Effector CD8-positive, alpha-beta T cell (primary cell): ENCODE results near the gene KIFC1.
"Not testable (repeated sequence)": the region's sequence is repeated elsewhere in the genome, so short reads cannot be mapped to it uniquely, and the experiment has no call there.

Experiments
- DNase-seq: peaks from one replicate; lab custom pipeline; 2025; lab: John Stamatoyannopoulos, UW
- total RNA-seq, 4 experiments: gene quantifications; one replicate each; lab custom pipeline; 2026; lab: John Stamatoyannopoulos, UW

The KIFC1 gene
- total RNA-seq, result 1.3 to 3.3 (median 2.4) reads per million in 4 experiments

GRCh38 chr6:33391278-33391921 is at the start of gene KIFC1:
TSS of gene KIFC1 (plus strand) at chr6:33391823. CDS start at chr6:33391986, 163 bp downstream.
- DNase-seq, result peak; percentile 100

GRCh38 chr6:33343606-33343952 is 48.0 kb upstream of the KIFC1 start:
- not testable (repeated sequence) for DNase-seq

- DNase-seq, result peak; percentile 38
These were observed 47.5 kb upstream of the KIFC1 start for GRCh38 chr6:33343953-33344611.

GRCh38 chr6:33344701-33345697 is 46.6 kb upstream of the KIFC1 start:
- peak; percentile 51 for DNase-seq

GRCh38 chr6:33346972-33347371 is 44.7 kb upstream of the KIFC1 start:
- not testable (repeated sequence) for DNase-seq

- no peak for DNase-seq
These were observed 43.8 kb upstream of the KIFC1 start for GRCh38 chr6:33347816-33348215.

GRCh38 chr6:33355860-33356259 is 35.8 kb upstream of the KIFC1 start:
- not testable (repeated sequence) for DNase-seq

- DNase-seq, result no peak
These were observed 35.3 kb upstream of the KIFC1 start for GRCh38 chr6:33356295-33356694.

GRCh38 chr6:33357160-33357871 is 34.3 kb upstream of the KIFC1 start:
- not testable (repeated sequence) for DNase-seq

- no peak for DNase-seq
These were observed 32.3 kb upstream of the KIFC1 start for GRCh38 chr6:33359331-33359730.

- DNase-seq, result not testable (repeated sequence)
These were observed 28.1 kb upstream of the KIFC1 start for GRCh38 chr6:33363486-33363885.

GRCh38 chr6:33364475-33365205 is 27.0 kb upstream of the KIFC1 start:
- not testable (repeated sequence) for DNase-seq

- DNase-seq, result not testable (repeated sequence)
These were observed 26.2 kb upstream of the KIFC1 start for GRCh38 chr6:33365206-33365971.

- no peak for DNase-seq
These were observed 24.5 kb upstream of the KIFC1 start for GRCh38 chr6:33367009-33367714.

GRCh38 chr6:33367715-33368025 is 24.0 kb upstream of the KIFC1 start:
- not testable (repeated sequence) for DNase-seq

GRCh38 chr6:33371901-33372300 is 19.7 kb upstream of the KIFC1 start:
- DNase-seq, result not testable (repeated sequence)

GRCh38 chr6:33372526-33373123 is 19.0 kb upstream of the KIFC1 start:
- DNase-seq, result no peak

GRCh38 chr6:33373960-33374910 is 17.4 kb upstream of the KIFC1 start:
- no peak for DNase-seq
